Activated T-helper 2 cell treated with anti-CD3 and anti-CD28 coated beads, Interferon-gamma antibody, Interleukin-2, Interleukin-4, amounts not matched to agents 10 μg/mL and 5 μg/mL and 100 μg/mL, durations not matched to agents 14 hours and 24 hours and 36 hours (primary cell): ENCODE results near the gene FGGY. TPM values are rescaled to one million over a fixed set of nuclear protein-coding genes. Genes with fewer than 3 reads are reported as not detected.

ENCODE experiments used
- DNase-seq: peaks from one replicate; pipeline ENCODE4 v3.0.0; 2021; ENCODE audit warnings: low spot score
- H3K27ac Mint-ChIP-seq: one replicate; pipeline ENCODE4 v1.8.0; 2021; ENCODE audit warnings: mixed read lengths
- H3K27me3 Mint-ChIP-seq: one replicate; pipeline ENCODE4 v1.8.0; 2021; ENCODE audit warnings: low read depth, mixed read lengths
- H3K36me3 Mint-ChIP-seq: one replicate; pipeline ENCODE4 v1.8.0; 2021; ENCODE audit warnings: low read depth, mixed read lengths
- H3K4me1 Mint-ChIP-seq: one replicate; pipeline ENCODE4 v1.8.0; 2021; ENCODE audit warnings: low read depth, mixed read lengths
- H3K4me3 Mint-ChIP-seq: one replicate; pipeline ENCODE4 v1.8.0; 2021; ENCODE audit warnings: low read depth, mild to moderate bottlenecking, moderate library complexity, mixed read lengths
- H3K9me3 Mint-ChIP-seq: one replicate; pipeline ENCODE4 v1.8.0; 2021; ENCODE audit warnings: mixed read lengths
- intact Hi-C: fragments of 100-400 bp; cut with micrococcal nuclease; formaldehyde crosslinking; loops from one replicate; pipeline ENCODE4 v1.15.1; 2023
- total RNA-seq: library from RNA; stranded (reverse); gene quantifications from 2 replicates; pipeline ENCODE4 v1.2.3, GENCODE V29; 2022

FGGY gene
- total RNA-seq, 1 donor from 2014 or later, result 10.5 TPM

DNA sequence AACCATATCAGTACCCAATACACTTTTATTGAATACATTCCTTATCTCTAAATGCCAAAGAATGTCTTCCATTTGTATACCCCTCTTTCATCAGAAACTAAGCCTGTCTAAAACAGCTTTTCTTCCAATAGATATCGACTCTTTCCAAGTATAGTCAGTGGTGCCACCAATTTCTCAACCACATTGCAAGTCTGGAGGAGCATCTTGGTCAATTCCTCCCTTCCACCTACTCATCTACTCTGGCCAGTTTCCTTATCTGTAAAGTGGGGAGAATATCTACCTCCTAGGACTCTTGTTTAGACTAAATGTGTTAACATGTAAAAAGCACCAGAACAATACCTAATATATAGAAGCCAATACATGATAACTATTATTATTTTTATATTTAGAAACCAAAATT is 28.5 kb upstream of the FGGY start:
- H3K27ac Mint-ChIP-seq, result no peak overlapping the region
- H3K9me3 Mint-ChIP-seq, result peaks cover 2% of the 10 kb centered on the region
- peaks cover 2% of the 10 kb centered on the region for H3K4me1 Mint-ChIP-seq
- DNase-seq, result no peak
- H3K27me3 Mint-ChIP-seq, result peaks cover 11% of the 10 kb centered on the region
- intact Hi-C loops, result no loop called here
- no peak overlapping the region for H3K4me3 Mint-ChIP-seq
- H3K36me3 Mint-ChIP-seq, result no peaks in the 10 kb centered on the region

DNA sequence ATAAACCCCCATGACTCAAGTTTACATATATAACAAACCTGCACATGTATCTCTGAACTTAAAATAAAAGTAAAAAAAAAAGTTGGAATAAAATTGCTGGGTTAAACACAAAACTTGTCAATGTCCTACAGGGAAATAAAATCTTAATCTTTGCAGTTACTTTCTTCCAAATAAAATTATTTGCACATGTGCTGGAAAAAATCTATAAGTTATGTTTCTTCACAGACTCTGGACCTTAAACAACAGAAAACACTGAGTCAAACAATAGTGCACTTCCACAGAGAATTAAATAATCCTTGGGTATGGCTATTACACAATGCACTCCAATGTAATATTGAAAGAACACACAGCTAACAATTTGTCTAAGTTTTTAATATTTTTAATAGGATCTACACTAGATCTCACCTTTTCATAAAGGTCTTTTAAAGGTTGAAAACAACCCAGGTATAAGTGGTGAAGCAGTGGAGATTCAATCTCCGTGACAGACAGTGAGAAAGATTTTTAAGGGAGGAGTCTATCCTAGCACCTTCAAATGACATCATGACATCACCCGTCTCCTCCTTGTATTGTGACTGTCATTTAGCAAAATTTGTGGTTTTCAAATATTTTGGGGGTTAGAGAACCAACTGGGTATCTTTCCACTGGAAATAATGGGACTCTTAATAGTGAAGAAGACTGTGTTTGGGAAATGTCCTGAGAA is 25.2 kb upstream of the FGGY start:
- Mint-ChIP-seq H3K27ac (no peak overlapping the region), H3K4me1 (peaks cover 8% of the 10 kb centered on the region), H3K4me3 (no peak overlapping the region), H3K9me3 (peaks cover 2% of the 10 kb centered on the region), H3K36me3 (no peaks in the 10 kb centered on the region), H3K27me3 (peaks cover 14% of the 10 kb centered on the region)
- no peak for DNase-seq
- intact Hi-C loops, result no loop called here

DNA sequence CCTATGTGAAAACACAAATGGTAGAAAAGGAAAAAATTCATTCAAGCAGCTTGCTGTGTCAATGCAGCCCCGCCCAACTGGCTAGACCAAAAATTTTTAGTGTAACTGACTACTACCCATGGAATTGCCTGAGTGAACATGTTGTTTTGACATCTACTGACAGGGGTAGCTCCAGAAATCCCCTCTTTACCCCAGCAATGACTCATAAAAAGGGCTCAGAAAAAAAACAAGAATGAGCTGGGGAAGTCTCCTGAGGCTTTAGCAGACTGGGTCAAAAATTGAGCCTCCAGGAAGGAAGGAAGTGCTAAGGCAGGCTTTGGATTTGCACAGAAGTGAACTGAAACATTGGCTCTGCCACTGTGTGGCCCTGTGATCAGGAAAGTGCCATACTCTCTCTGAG is 24.4 kb upstream of the FGGY start:
- peaks cover 13% of the 10 kb centered on the region for H3K27me3 Mint-ChIP-seq
- H3K27ac Mint-ChIP-seq, result no peak overlapping the region
- no peak overlapping the region for H3K4me3 Mint-ChIP-seq
- no peaks in the 10 kb centered on the region for H3K36me3 Mint-ChIP-seq
- peaks cover 8% of the 10 kb centered on the region for H3K4me1 Mint-ChIP-seq
- H3K9me3 Mint-ChIP-seq, result peaks cover 2% of the 10 kb centered on the region
- intact Hi-C loops, result no loop called here
- no peak for DNase-seq

DNA sequence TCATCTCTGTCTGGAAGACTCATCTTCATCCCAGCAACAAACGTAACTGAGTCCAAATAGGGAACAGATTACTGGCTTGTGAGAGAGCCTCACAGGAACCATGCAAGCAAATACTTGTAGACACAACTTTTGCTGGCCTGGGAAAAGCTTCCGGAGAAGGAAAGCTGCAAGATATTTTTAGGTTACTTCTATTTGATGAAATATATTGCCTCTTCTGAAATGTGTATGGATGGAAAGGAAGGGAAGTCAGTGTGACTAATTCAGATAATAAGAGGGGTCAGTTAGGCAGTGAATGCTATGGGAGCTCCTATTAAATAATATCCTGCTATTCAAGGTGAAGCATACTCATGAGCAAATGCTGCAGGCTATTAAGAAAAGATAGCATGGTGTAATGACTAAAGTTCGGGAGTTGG is 20.4 kb upstream of the FGGY start:
- no peak for DNase-seq
- peaks cover 6% of the 10 kb centered on the region for H3K27me3 Mint-ChIP-seq
- peaks cover 15% of the 10 kb centered on the region for H3K4me1 Mint-ChIP-seq
- H3K36me3 Mint-ChIP-seq, result no peaks in the 10 kb centered on the region
- intact Hi-C loops, result no loop called here
- H3K4me3 Mint-ChIP-seq, result no peak overlapping the region
- no peak overlapping the region for H3K27ac Mint-ChIP-seq
- H3K9me3 Mint-ChIP-seq, result no peaks in the 10 kb centered on the region

DNA sequence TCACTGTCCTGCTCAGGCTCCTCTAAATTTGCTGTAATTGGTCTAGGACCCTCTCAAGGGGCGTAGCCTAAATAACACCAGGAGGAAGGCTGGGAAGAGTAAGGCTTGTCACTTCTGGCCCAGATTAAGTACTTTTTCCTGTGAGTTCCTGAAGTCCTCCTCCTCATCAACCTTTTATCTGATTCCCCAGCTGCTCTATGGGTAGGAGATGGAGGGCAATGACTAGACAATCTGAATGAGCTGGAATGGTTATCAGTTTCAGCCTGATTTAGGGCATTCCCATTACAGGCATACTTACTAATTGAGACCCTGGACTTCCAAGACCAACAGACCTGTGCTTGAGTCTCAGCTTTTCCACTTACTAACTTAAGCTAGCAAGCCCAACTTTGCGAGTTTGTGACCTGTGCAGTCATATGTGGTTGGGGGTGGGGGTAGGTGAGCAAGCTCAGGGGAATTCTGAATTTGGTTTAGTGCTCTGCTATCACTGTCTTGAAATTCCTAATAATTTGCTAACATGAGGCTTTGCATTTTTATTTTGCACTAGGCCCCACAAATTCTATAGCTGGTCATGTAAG is 18.0 kb upstream of the FGGY start:
- intact Hi-C loops, result no loop called here
- H3K4me3 Mint-ChIP-seq, result no peak overlapping the region
- H3K4me1 Mint-ChIP-seq, result peaks cover 13% of the 10 kb centered on the region
- no peaks in the 10 kb centered on the region for H3K36me3 Mint-ChIP-seq
- H3K27me3 Mint-ChIP-seq, result peaks cover 18% of the 10 kb centered on the region
- DNase-seq, result no peak
- H3K9me3 Mint-ChIP-seq, result no peaks in the 10 kb centered on the region
- H3K27ac Mint-ChIP-seq, result no peak overlapping the region

DNA sequence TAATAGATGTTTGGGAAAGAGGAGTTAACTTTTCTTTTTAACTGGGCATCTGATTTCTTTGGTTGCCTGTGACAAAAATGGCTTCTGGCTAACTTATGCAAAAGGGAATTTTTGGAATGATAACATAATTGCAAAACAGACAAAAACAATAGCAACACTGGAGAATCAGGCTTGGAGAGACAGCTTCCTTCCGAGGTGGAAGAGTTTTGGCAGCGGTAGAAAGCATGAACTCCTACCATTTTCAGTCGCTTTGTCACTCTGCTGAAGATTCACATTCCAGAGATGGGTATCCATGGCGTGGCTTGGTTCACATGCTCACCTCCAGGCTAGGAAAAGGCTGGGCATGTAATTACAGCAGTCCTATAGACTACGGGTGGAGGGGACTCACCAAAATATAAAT is 17.2 kb upstream of the FGGY start:
- Mint-ChIP-seq H3K27ac (no peak overlapping the region), H3K27me3 (peaks cover 23% of the 10 kb centered on the region), H3K9me3 (no peaks in the 10 kb centered on the region), H3K4me1 (peaks cover 13% of the 10 kb centered on the region), H3K36me3 (no peaks in the 10 kb centered on the region), H3K4me3 (no peak overlapping the region)
- intact Hi-C loops, result no loop called here
- no peak for DNase-seq

DNA sequence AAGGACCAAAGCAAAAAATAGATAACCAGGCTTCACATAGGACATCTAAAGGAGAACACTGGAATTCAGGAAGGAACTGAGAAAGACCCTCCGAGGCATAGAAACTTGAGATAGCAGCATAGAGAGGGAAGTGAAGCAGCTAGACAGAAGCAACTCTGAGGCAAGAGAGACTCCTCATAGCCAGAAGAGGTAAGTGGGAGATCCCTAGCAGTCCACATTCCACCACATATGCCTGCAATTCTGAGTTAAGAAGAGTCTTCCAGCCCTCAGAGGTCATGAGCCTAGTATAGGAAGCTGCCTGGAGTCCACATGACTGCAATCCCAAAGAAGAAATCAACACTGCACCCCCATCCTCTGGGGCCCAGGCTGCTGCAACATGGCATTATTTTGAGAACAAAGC is 13.9 kb upstream of the FGGY start:
- Mint-ChIP-seq H3K9me3 (no peaks in the 10 kb centered on the region), H3K4me1 (peaks cover 8% of the 10 kb centered on the region), H3K4me3 (no peak overlapping the region), H3K27me3 (peaks cover 31% of the 10 kb centered on the region), H3K27ac (no peak overlapping the region), H3K36me3 (no peaks in the 10 kb centered on the region)
- intact Hi-C loops, result no loop called here
- DNase-seq, result no peak

DNA sequence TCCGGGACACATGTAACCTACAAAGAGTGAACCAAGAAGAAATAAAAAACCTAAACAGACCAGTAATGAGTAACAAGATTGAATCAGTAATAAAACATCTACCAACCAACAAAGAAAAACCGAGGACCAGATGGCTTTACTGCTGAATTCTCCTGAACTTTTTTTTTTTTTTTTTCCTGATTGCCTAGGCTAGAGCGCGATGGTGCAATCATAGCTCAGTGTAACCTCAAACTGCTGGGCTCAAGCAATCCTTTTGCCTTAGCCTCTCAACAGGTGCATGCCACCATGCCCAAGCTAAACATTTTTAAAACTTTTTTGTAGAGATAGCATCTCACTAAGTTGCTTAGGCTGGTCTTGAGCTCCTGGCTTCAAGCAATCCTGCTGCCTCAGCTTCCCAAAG is 11.2 kb upstream of the FGGY start:
- Mint-ChIP-seq H3K4me3 (no peak overlapping the region), H3K4me1 (peaks cover 4% of the 10 kb centered on the region), H3K36me3 (no peaks in the 10 kb centered on the region), H3K27ac (no peak overlapping the region), H3K9me3 (no peaks in the 10 kb centered on the region), H3K27me3 (peaks cover 31% of the 10 kb centered on the region)
- no peak for DNase-seq
- intact Hi-C loops, result no loop called here

DNA sequence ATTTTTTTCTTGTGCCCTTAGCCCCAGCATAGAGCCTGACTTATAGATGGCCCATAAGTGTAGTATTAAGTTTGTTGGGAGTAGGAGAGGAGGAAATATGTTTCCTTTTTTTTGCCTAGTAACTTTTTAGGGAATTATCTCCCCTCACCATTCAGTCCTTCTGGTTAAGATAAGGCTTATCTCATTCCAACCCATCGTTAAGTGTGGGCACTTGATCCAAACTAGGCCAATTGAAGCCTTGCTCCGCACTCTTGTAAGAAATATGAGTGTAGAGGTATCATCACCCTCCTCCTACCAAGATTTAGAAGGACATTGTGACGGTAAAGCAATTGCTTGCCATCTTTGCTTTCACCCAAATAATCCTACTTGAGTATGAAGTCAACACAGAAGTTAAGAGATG is 8.8 kb upstream of the FGGY start:
- peaks cover 18% of the 10 kb centered on the region for H3K4me1 Mint-ChIP-seq
- no peaks in the 10 kb centered on the region for H3K36me3 Mint-ChIP-seq
- no peaks in the 10 kb centered on the region for H3K9me3 Mint-ChIP-seq
- peaks cover 24% of the 10 kb centered on the region for H3K27me3 Mint-ChIP-seq
- no peak for DNase-seq
- no peak overlapping the region for H3K4me3 Mint-ChIP-seq
- H3K27ac Mint-ChIP-seq, result no peak overlapping the region
- intact Hi-C loops, result no loop called here

DNA sequence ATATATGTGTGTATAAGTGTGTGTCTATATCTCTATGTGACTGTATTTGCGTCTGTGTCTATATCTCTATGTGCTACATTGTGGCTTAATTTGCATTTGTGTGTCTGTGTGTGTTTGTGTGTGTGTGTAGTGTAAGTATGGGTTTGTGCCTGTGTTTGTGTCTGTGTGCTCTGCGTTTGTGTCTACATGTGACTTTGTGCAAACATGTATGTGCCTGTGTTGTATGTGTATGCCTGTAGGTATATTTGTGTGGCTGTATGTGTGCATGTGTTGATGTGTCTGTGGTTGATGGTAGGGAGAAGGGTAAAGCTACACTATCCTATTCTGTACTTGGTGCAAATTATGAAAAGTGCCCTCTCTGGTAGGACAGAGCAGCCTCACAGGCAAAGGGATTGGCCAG is 7.3 kb upstream of the FGGY start:
- H3K36me3 Mint-ChIP-seq, result no peaks in the 10 kb centered on the region
- H3K27ac Mint-ChIP-seq, result no peak overlapping the region
- H3K9me3 Mint-ChIP-seq, result no peaks in the 10 kb centered on the region
- peaks cover 16% of the 10 kb centered on the region for H3K27me3 Mint-ChIP-seq
- H3K4me1 Mint-ChIP-seq, result peaks cover 21% of the 10 kb centered on the region
- no peak overlapping the region for H3K4me3 Mint-ChIP-seq
- intact Hi-C loops, result no loop called here
- DNase-seq, result no peak

DNA sequence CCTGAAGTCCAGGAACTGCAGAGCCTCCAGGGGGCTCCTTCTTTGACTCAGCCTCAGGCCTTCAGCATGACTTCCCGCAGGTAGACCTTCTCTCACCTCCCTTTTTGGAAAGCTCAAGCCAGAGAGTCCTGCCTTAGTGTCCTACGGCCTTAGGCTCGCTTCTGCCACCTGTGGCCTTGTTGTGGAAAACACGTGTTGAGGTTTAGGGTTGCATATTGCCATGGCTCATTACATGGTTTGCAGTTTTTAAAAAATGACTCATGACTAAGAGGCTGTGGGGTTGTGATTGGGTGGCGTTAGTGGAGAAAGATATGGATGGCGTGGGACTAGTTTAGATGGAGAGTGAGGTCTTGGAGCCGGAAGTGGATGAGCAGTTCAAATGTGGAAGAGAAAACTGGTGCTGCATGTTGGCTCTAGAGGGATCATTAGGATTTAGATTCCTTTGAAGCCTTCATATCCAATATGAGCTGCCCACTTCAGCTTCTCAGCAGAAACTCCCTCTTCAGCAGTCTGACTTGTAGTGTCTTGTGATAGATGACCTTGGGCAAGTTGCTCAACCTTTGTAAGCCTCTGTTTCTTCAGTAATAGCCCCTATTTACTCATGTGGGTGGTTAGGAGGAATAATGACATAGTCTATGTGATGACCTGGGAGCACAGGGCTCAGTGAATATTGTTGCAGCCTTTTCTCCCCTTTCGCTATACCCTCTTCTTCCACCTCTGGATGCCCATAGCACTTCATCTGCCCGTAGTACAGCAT is 6.5 kb upstream of the FGGY start:
- no peaks in the 10 kb centered on the region for H3K36me3 Mint-ChIP-seq
- peaks cover 12% of the 10 kb centered on the region for H3K27me3 Mint-ChIP-seq
- H3K9me3 Mint-ChIP-seq, result no peaks in the 10 kb centered on the region
- H3K4me1 Mint-ChIP-seq, result peaks cover 21% of the 10 kb centered on the region
- H3K27ac Mint-ChIP-seq, result no peak overlapping the region
- no peak for DNase-seq
- intact Hi-C loops, result loop anchor here (10.0 kb wide), 1 partner anchor 146 kb away; no protein-coding TSS in a partner anchor
- no peak overlapping the region for H3K4me3 Mint-ChIP-seq

DNA sequence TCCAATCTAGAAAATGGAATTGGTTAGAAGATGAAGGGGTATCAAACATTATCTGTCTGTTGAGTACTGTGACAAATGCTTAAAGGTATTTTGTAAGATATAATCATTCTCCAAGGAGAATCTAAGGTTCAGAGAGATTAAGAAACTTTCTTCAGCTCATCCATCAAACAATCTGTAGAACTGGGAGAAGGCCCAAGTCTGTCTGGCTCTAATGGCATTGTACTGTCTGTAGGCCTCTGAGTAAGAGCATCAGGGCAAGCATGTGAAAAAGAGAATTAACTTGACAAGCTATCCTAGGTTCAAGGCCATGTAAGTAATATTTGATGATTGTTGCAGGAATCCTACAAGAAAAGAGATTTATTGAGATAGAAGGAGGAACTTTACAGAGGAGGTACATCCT is 5.3 kb upstream of the FGGY start:
- intact Hi-C loops, result loop anchor here (10.0 kb wide), 1 partner anchor 147 kb away; no protein-coding TSS in a partner anchor
- no peak for DNase-seq
- Mint-ChIP-seq H3K36me3 (no peaks in the 10 kb centered on the region), H3K4me3 (no peak overlapping the region), H3K4me1 (peaks cover 25% of the 10 kb centered on the region), H3K27me3 (peaks cover 5% of the 10 kb centered on the region), H3K27ac (no peak overlapping the region), H3K9me3 (no peaks in the 10 kb centered on the region)

DNA sequence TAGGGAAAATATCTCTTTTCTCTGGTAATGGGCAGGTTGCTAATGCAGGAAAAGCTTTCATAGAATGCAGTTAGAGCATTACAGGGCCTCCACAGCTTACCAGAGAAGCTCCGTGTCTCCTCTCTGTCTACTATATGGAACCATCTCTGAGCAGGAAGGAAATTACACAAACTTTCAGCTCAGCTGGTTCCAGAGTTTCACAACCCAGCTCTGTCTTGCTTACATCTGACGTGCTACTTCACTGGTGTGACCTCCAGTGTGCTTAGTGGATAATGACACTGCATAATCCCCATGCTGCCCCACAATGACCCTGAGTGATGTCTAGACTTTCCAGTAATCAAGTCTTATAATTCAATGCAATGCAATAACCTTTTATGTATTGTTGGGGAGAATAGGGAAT is 4.3 kb upstream of the FGGY start:
- Mint-ChIP-seq H3K36me3 (no peaks in the 10 kb centered on the region), H3K4me1 (peaks cover 30% of the 10 kb centered on the region), H3K4me3 (no peak overlapping the region), H3K27ac (no peak overlapping the region), H3K9me3 (no peaks in the 10 kb centered on the region), H3K27me3 (peaks cover 2% of the 10 kb centered on the region)
- no peak for DNase-seq
- intact Hi-C loops, result loop anchor here (10.0 kb wide), 1 partner anchor 148 kb away; no protein-coding TSS in a partner anchor
